D341Med (cell line): ENCODE results near the gene SYTL3.
"Not testable (repeated sequence)": the region's sequence is repeated elsewhere in the genome, so short reads cannot be mapped to it uniquely, and the experiment has no call there.

ENCODE experiments used
- DNase-seq: peaks from one replicate; pipeline ENCODE4 v3.0.0; 2012; ENCODE audit warnings: low spot score

SYTL3 gene

DNA sequence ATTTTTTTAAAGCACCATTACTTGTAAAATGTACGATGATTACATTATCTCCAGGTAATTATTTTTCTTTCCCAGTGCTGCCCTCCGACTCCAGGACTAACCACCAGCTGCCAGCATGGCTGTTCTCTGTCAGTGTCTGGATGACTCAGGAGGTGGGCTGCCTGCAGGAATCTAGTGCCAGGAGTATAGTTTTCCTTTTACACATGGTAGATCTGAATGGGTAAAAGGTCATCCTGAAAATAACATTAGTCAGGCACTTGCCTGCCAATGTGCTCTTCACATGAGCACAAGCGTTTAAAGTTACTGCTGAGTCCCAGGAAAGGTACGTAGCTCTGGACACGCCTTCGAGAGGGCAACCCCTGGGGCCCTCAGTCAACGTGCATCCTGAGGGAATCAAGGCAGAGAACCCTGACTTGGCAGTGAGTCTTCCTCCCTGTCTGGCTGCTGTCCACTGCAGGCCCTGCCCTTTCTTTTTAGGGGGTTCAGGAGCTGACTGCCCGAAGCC is 7.7 kb upstream of the SYTL3 start:
- DNase-seq = no peak

- DNase-seq = no peak
Observed at GRCh38 chr6:158643836-158644230, 6.0 kb upstream of the SYTL3 start.

DNA sequence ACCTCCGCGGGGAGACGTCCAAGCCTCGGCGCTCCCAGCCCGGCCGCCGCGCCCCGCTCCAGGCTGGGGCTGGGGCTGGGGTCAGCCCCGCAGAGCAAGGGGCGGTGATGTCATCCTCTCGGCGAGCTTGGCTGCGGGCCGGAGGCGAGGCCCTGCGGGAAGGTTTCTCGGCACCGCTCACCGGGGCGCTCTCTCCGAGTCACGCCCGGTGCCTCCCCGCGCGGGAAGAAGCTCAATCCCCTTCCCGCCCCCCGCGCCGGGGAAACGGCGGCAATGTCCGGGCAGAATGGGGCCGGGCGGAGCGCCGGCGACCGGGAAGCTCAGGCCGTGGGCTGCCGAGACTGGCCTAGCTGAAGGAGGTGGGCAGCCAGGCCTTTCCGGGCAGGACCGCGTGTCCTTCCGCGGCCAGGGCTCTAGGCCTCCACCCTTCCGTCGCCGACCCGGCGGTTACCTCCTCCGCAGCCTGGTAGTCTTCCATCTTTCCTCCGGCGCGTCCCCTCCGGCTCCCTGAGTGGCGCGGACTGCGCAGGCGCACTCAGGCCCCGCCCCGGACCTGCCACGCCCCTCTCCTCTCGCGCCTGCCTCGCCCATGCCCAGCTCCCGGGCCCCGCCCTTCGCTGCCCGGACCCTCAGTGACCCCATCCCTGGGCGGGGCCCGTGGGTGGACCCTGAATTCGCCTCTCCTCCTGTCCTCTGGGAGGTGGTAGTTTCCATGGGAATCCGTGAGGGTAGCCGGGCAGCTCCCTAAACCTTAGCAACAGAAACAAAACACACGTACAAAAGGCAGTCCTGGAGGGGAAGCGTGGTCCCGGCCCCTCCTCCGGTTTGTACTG is 5.4 kb upstream of the SYTL3 start, which contains the start of gene DYNLT1:
DYNLT1 (minus strand) TSS at position 513 of the 833 bp plus-strand sequence; CDS start at position 478, 35 bp downstream.
- DNase-seq = peak; percentile 99

GRCh38 chr6:158645064-158646022 is 4.5 kb upstream of the SYTL3 start:
- no peak for DNase-seq

- no peak for DNase-seq
Observed at GRCh38 chr6:158646023-158646910, 3.6 kb upstream of the SYTL3 start.

DNA sequence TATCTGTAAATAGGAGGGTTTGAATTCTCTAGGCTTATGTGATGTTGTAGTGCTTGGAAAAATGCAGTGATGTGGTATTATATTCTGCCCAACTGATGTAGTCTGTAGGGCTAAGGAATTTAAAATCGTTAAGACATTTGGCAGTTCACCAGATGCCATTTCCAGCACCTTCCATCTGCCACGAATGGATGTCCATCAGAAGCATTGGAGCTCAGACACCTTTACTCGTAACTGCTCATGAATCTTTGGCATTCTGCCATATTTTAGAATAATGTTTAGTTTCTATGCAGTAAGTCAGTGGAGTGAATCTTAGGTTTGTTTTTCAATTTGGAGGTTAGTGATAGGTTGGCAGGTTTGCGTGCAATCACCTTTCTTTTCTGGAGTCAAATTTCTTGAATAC is 2.4 kb upstream of the SYTL3 start:
- no peak for DNase-seq

DNA sequence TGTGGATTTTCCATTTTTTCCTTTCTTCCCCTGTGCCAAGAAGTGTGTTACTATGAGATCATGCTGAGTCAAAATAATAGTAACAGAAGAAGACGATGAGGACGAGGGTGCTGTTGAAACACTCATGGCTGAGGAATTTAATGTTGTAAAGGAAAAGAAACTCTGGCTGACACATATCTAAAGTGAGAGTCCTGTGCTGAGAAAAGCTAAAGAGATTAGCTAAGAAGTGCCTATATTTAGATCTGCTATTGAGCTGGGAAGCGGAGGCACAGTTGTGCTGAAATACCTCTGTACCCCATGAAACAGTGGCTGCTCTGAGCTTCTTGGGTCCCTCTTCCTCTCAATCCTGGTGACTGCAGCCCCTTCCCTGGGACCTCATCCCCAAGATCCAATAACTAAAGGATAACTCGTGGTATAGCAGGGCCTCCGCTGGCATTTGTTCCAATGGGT is 1.1 kb upstream of the SYTL3 start:
- DNase-seq = no peak

DNA sequence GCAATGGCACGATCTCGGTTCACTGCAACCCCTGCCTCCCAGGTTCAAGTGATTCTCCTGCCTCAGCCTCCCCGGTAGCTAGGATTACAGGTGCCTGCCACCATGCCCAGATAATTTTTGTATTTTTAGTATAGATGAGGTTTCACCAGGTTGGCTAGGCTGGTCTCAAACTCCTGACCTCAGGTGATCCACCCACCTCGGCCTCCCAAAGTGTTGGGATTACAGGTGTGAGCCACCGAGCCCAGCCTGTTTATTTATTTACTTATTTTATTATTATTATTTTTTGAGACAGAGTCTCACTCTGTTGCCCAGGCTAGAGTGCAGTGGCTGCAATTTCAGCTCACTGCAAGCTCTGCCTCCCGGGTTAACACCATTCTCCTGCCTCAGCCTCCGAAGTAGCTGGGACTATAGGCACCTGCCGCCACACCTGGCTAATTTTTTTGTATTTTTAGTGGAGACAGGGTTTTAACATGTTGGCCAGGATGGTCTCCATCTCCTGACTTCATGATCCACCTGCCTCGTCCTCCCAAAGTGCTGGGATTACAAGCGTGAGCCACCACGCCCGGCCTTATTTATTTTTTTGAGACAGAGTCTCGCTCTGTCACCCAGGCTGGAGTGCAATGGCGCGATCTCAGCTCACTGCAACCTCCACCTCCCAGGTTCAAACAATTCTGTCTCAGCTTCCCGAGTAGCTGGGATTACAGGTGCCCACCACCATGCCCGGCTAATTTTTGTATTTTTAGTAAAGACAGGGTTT is 2.3 kb downstream of the SYTL3 start:
- not testable (repeated sequence) for DNase-seq

GRCh38 chr6:158653577-158654354 is 3.9 kb downstream of the SYTL3 start:
- DNase-seq = no peak

GRCh38 chr6:158654498-158654897 is 4.6 kb downstream of the SYTL3 start:
- no peak for DNase-seq

- no peak for DNase-seq
Observed at GRCh38 chr6:158654960-158655489, 5.2 kb downstream of the SYTL3 start.

DNA sequence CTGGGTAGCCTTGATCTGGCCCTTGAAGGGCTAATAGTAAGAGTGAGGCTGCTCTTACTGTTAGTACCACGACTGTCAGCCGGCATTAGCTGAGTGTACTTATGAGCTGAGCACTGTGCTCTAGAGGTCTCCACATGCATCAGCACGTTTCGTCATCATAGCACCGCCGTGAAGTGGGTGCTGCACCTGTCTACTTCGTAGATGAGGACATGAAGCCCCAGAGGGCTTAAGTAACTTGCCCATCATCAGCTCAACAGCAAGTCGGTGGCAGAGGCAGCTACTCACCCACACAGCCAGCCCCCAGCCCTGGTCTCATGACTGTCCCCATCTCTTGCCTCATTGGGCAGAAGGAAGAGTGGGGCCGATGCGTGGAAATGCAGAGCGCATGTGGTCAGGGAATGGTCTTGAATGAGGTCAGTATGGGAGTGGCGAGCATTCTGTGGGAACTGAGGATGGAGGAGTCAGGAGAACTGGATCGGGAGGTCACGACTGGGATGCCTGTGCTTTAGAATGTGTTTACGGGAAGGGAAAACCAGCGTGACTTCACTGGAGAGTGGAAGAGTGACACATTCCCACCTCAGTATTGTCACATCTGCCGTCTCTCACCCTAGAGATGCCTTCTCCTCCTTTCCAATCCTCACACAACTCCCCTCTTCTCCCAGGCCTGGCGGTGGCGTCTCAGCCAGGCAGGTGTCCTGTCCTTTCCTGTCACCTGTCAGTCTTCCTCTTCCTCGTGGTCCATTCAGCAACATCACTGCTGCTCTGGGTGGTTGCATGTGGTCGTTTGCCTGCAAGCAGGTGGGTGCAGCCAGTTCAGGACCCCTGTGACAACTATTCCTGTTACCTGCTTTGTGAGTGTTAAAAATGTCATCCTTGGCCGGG is 6.0 kb downstream of the SYTL3 start:
- no peak for DNase-seq

- not testable (repeated sequence) for DNase-seq
Observed at GRCh38 chr6:158656986-158657385, 7.1 kb downstream of the SYTL3 start.

DNA sequence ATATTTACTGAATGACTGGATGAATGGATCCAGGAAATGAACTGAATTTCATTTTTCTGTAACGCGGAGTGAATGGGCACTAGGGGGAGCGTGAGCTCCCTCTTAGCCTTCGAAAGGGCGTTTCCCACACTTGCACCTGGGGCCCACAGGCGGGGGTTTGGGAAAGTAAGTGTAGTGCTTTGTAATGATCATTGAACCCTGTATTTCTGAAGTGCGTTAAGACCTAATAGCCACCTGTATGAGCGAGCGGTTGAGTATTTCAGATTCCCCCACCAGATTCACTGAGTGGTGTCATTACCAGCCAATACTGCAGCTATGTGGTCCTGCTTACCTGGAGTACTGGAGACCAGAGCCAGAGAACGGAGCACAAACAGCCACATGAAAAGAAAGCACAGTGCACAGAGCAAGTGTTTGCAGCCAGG is 10.5 kb downstream of the SYTL3 start:
- DNase-seq = peak; percentile 72

GRCh38 chr6:158661156-158661685 is 11.4 kb downstream of the SYTL3 start:
- no peak for DNase-seq

- no peak for DNase-seq
Observed at GRCh38 chr6:158662607-158662953, 12.7 kb downstream of the SYTL3 start.

- no peak for DNase-seq
Observed at GRCh38 chr6:158662954-158663624, 13.2 kb downstream of the SYTL3 start.

GRCh38 chr6:158663625-158664165 is 13.8 kb downstream of the SYTL3 start:
- no peak for DNase-seq
